HepG2 (cell line): ENCODE measurements around the gene KIAA1328. TPM values are rescaled to one million over a fixed set of nuclear protein-coding genes. Genes with fewer than 3 reads are reported as not detected.

ENCODE experiments used
- ATAC-seq: fragments of 200-7000 bp; cut with Tn5 transposase; 3 replicates; pipeline ENCODE4 v1.9.1; 2020; ENCODE audit warnings: mild to moderate bottlenecking, moderate library complexity
- BruUV-seq: library from RNA; stranded (reverse); fragments of 400-500 nt; replicated peaks from 2 replicates; lab custom pipeline; 2021; lab: Mats Ljungman, UMichigan
- CTCF ChIA-PET: fragments of 300-600 bp; formaldehyde crosslinking; extraction: SDS; loops from one replicate; lab custom pipeline; 2021; ENCODE audit warnings: low total read pairs, inconsistent platforms, low intra/inter-chr PET ratio; lab: Yijun Ruan, JAX
- POLR2A ChIA-PET: fragments of 350-600 bp; sonication (Branson Sonifier 250); formaldehyde crosslinking; loops from one replicate; lab custom pipeline; 2020; ENCODE audit warnings: antibody characterized with exemption, inconsistent platforms; lab: Yijun Ruan, JAX
- DNase-seq: peaks from one replicate; pipeline ENCODE4 v3.0.0-alpha.2; 2015; ENCODE audit warnings: low spot score
- FAIRE-seq: peaks from 3 replicates; lab custom pipeline; 2011; peaks lifted over from hg19 to GRCh38; lab: Jason Lieb, UNC
- H2AFZ ChIP-seq: one replicate; pipeline ENCODE4 v1.6.1; 2011; ENCODE audit warnings: low read length, inconsistent platforms
- H3K27ac ChIP-seq: fragments of 300-600 bp; 3 replicates; pipeline ENCODE4 v1.8.0; 2011; ENCODE audit warnings: mixed run types, mild to moderate bottlenecking, mixed read lengths, low read length, inconsistent platforms; ENCODE audit not compliant: insufficient read depth; ENCODE audit errors: extremely low read length
- H3K27me3 ChIP-seq, 2 experiments: fragments of 200-600 bp in 1 of 2; 2 replicates in 1 of 2; 3 replicates in 1 of 2; pipeline versions ENCODE4 v1.6.0 to v1.8.0; 2011; ENCODE audit warnings: low read length in 2 of 2, mild to moderate bottlenecking in 2 of 2, moderate library complexity in 2 of 2, inconsistent platforms in 1 of 2; ENCODE audit not compliant: insufficient read depth in 2 of 2, control insufficient read depth in 1 of 2
- H3K36me3 ChIP-seq, 2 experiments: fragments of 200-600 bp in 1 of 2; replicated peaks in 1 of 2; 2 replicates in 1 of 2; 3 replicates in 1 of 2; pipeline versions ENCODE4 v1.5.1 to v1.8.0; 2011; ENCODE audit warnings: low read length in 2 of 2, inconsistent platforms in 1 of 2; ENCODE audit not compliant: insufficient read depth in 2 of 2, control insufficient read depth in 1 of 2
- H3K4me1 ChIP-seq: 2 replicates; pipeline ENCODE4 v1.5.1; 2012; ENCODE audit warnings: low read length, inconsistent platforms; ENCODE audit not compliant: insufficient read depth
- H3K4me2 ChIP-seq: 2 replicates; pipeline ENCODE4 v1.6.0; 2011; ENCODE audit warnings: low read depth, low read length, inconsistent platforms
- H3K4me3 ChIP-seq, 3 experiments: fragments of 200-600 bp in 1 of 3; sonication (generic), shearing (Covaris generic) in 1 of 3; replicated peaks in 1 of 3; 2 replicates each; pipeline ENCODE4 v1.5.1; 2011 to 2016; ENCODE audit warnings: low read length in 3 of 3, inconsistent platforms in 2 of 3, low read depth in 2 of 3, mild to moderate bottlenecking in 2 of 3, control low read depth in 1 of 3, mixed read lengths in 1 of 3; ENCODE audit not compliant: insufficient read depth in 1 of 3
- H3K79me2 ChIP-seq: one replicate; pipeline ENCODE4 v1.6.1; 2011; ENCODE audit warnings: low read length, inconsistent platforms; ENCODE audit not compliant: insufficient read depth
- H3K9ac ChIP-seq: 2 replicates; pipeline ENCODE4 v1.6.0; 2011; ENCODE audit warnings: mild to moderate bottlenecking, low read depth, low read length, inconsistent platforms; ENCODE audit not compliant: insufficient read depth
- H3K9me3 ChIP-seq: 2 replicates; pipeline ENCODE4 v1.5.1; 2012; ENCODE audit warnings: mild to moderate bottlenecking, low read length
- H4K20me1 ChIP-seq: 2 replicates; pipeline ENCODE4 v1.6.0; 2011; ENCODE audit warnings: inconsistent platforms, mild to moderate bottlenecking, low read length, moderate library complexity; ENCODE audit not compliant: insufficient read depth
- FOXA3 ChIP-seq: IDR thresholded peaks from 2 replicates; pipeline ENCODE4 v1.6.1; 2016; ENCODE audit warnings: missing genetic modification reagents, missing compliant biosample characterization
- HMG20B ChIP-seq: conservative IDR thresholded peaks from 2 replicates; pipeline ENCODE4 v1.6.1; 2016; ENCODE audit warnings: missing genetic modification reagents, missing compliant biosample characterization
- HMGXB3 ChIP-seq: sonication (generic); formaldehyde crosslinking; IDR thresholded peaks from 2 replicates; pipeline ENCODE4 v1.4.0; 2020; ENCODE audit warnings: missing genetic modification reagents, borderline replicate concordance
- HNF4A ChIP-seq: sonication (generic); formaldehyde crosslinking; IDR thresholded peaks from 2 replicates; pipeline ENCODE4 v1.4.0; 2020; ENCODE audit warnings: missing genetic modification reagents
- JUN ChIP-seq: sonication (generic); formaldehyde crosslinking; IDR thresholded peaks from 2 replicates; pipeline ENCODE4 v1.4.0; 2020; ENCODE audit warnings: mild to moderate bottlenecking, missing genetic modification reagents
- MXD1 ChIP-seq: sonication (generic); formaldehyde crosslinking; IDR thresholded peaks from 2 replicates; pipeline ENCODE4 v1.4.0; 2020; ENCODE audit warnings: mild to moderate bottlenecking, missing genetic modification reagents
- PPARG ChIP-seq: conservative IDR thresholded peaks from 2 replicates; pipeline ENCODE4 v1.6.1; 2016; ENCODE audit warnings: missing biosample characterization, missing genetic modification reagents
- ZNF121 ChIP-seq: sonication (generic); formaldehyde crosslinking; IDR thresholded peaks from 2 replicates; pipeline ENCODE4 v1.5.0; 2020; ENCODE audit warnings: mild to moderate bottlenecking, missing genetic modification reagents
- ZNF143 ChIP-seq: sonication (generic); formaldehyde crosslinking; IDR thresholded peaks from 2 replicates; pipeline ENCODE4 v1.4.0; 2020; ENCODE audit warnings: missing genetic modification reagents
- in situ Hi-C: cut with HindIII; loops from 2 replicates; pipeline ENCODE4 v1.10.0; 2017; ENCODE audit warnings: low pct_unique_long_range_greater_than_20kb; ENCODE audit not compliant: extremely low pct_ligation_motif_present
- intact Hi-C: fragments of 100-400 bp; cut with micrococcal nuclease; formaldehyde crosslinking; loops from one replicate; pipeline ENCODE4 v1.10.0; 2022; ENCODE audit not compliant: unreplicated experiment
- polyA plus RNA-seq, 8 experiments: library from polyadenylated mRNA; depleted of rRNA in 3 of 8; stranded (reverse) in 7 of 8; unstranded in 1 of 8; fragments of >200 nt; fragmentation: Illumina TruSeq in 4 of 8; extraction: Trizol in 4 of 8; gene quantifications; 2 replicates each; pipeline versions ENCODE4 v1.2.1 to v1.2.3, GENCODE V29; 2011 to 2016; ENCODE audit warnings: low read depth in 4 of 8, missing spikeins in 1 of 8, mixed read lengths in 1 of 8; ENCODE audit not compliant: insufficient read depth in 1 of 8
- total RNA-seq, 5 experiments: library from RNA; depleted of rRNA; stranded (reverse); fragments of >200 nt; fragmentation: Illumina TruSeq; extraction: Trizol; gene quantifications; 2 replicates each; pipeline ENCODE4 v1.2.3, GENCODE V29; 2016; ENCODE audit warnings: low read depth in 1 of 5
- TF ChIP-seq, protein P1 (sequence below): sonication (generic); formaldehyde crosslinking; IDR thresholded peaks from 2 replicates; pipeline ENCODE4 v1.4.0; 2020; ENCODE audit warnings: mild to moderate bottlenecking, missing genetic modification reagents
- TF ChIP-seq, protein P2 (sequence below): sonication (generic); formaldehyde crosslinking; IDR thresholded peaks from 2 replicates; pipeline ENCODE4 v1.4.0; 2020; ENCODE audit warnings: missing genetic modification reagents, mild to moderate bottlenecking, borderline replicate concordance

The KIAA1328 gene
- total and polyA plus RNA-seq, 2 of the 13 experiments (the other 11 are each of a cell fraction or from before 2014, with no cell fraction given), result 4.1 to 6.0 TPM

DNA sequence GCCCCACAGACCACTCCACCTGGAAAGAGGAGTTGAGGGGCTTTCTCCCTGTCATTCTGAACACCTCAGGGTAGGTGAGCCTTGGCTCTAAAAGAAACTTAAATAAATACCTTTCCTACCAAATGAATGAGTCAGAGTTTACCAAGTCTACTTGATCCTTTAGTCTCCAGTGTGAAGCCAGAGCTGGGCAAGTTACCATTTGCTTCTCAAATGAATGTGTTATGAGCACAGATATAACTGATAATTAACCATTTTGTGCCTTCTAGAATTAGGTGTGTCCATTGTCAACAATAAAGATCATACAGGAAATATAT lies 347.7 kb downstream of the KIAA1328 start:
- no peaks in the 10 kb centered on the region for H3K36me3 ChIP-seq
- FAIRE-seq (no peak), ATAC-seq (no peak), DNase-seq (no peak)
- H3K79me2 ChIP-seq, result no peaks in the 10 kb centered on the region
- in situ Hi-C loops (no loop called here), intact Hi-C loops (no loop called here)
- no peak overlapping the region for H3K27ac ChIP-seq
- no peak overlapping the region for H2AFZ ChIP-seq
- H3K4me2 ChIP-seq, result no peak overlapping the region
- H4K20me1 ChIP-seq, result no peaks in the 10 kb centered on the region
- no peak overlapping the region for H3K9ac ChIP-seq
- POLR2A ChIA-PET, result no interaction called here
- no peak overlapping the region for H3K4me3 ChIP-seq
- no peak for TF ChIP-seq JUN (CRISPR knock-in tag)
- TF ChIP-seq MXD1 (CRISPR knock-in tag), result no peak
- H3K9me3 ChIP-seq, result no peaks in the 10 kb centered on the region
- no TSS peak for BruUV-seq
- H3K27me3 ChIP-seq, result no peaks in the 10 kb centered on the region
- CTCF ChIA-PET, result no interaction called here
- H3K4me1 ChIP-seq, result 0 out of 2 replicates have a peak, but pooled peaks cover 5% of the 10 kb centered on the region

- H2AFZ ChIP-seq, result no peak overlapping the region
- no peak overlapping the region for H3K9ac ChIP-seq
- no peak overlapping the region for H3K4me2 ChIP-seq
- no peaks in the 10 kb centered on the region for H3K9me3 ChIP-seq
- FAIRE-seq (no peak), ATAC-seq (peak; percentile 71), DNase-seq (no peak)
- ChIA-PET POLR2A (no interaction called here), CTCF (no interaction called here)
- no peak overlapping the region for H3K27ac ChIP-seq
- H3K4me1 ChIP-seq, result peaks cover 9% of the 10 kb centered on the region; the same call in 1 of the 2 replicates
- H3K36me3 ChIP-seq, result no peaks in the 10 kb centered on the region
- no peaks in the 10 kb centered on the region for H4K20me1 ChIP-seq
- intact Hi-C loops, result no loop called here
- BruUV-seq, result no TSS peak
- no peak overlapping the region for H3K4me3 ChIP-seq
- H3K79me2 ChIP-seq, result no peaks in the 10 kb centered on the region
- in situ Hi-C loops, result no loop called here
- H3K27me3 ChIP-seq, result no peaks in the 10 kb centered on the region
- TF ChIP-seq HMGXB3 (CRISPR knock-in tag) (no peak), HNF4A (peak; percentile 67), FOXA3 (CRISPR knock-in tag) (peak; percentile 35; the same call in 1 of the 2 replicates), ZNF121 (CRISPR knock-in tag) (peak; percentile 61; the same call in 1 of the 2 replicates), PPARG (CRISPR knock-in tag) (peak; percentile 91), HMG20B (CRISPR knock-in tag) (no peak), ZNF143 (CRISPR knock-in tag) (no peak)
- TF ChIP-seq, protein P1, sequence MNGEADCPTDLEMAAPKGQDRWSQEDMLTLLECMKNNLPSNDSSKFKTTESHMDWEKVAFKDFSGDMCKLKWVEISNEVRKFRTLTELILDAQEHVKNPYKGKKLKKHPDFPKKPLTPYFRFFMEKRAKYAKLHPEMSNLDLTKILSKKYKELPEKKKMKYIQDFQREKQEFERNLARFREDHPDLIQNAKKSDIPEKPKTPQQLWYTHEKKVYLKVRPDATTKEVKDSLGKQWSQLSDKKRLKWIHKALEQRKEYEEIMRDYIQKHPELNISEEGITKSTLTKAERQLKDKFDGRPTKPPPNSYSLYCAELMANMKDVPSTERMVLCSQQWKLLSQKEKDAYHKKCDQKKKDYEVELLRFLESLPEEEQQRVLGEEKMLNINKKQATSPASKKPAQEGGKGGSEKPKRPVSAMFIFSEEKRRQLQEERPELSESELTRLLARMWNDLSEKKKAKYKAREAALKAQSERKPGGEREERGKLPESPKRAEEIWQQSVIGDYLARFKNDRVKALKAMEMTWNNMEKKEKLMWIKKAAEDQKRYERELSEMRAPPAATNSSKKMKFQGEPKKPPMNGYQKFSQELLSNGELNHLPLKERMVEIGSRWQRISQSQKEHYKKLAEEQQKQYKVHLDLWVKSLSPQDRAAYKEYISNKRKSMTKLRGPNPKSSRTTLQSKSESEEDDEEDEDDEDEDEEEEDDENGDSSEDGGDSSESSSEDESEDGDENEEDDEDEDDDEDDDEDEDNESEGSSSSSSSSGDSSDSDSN, result no peak
- TF ChIP-seq, protein P2, sequence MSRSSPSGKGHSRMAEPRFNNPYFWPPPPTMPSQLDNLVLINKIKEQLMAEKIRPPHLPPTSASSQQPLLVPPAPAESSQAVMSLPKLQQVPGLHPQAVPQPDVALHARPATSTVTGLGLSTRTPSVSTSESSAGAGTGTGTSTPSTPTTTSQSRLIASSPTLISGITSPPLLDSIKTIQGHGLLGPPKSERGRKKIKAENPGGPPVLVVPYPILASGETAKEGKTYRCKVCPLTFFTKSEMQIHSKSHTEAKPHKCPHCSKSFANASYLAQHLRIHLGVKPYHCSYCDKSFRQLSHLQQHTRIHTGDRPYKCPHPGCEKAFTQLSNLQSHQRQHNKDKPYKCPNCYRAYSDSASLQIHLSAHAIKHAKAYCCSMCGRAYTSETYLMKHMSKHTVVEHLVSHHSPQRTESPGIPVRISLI (CRISPR knock-in tag), result no peak
Measured at GRCh38 chr18:37179384-37179783, 350.5 kb downstream of the KIAA1328 start.
